ENCODE measurements around the gene EHF.
"Not testable (repeated sequence)": the region's sequence is repeated elsewhere in the genome, so short reads cannot be mapped to it uniquely, and the experiment has no call there.

EHF gene

DNA sequence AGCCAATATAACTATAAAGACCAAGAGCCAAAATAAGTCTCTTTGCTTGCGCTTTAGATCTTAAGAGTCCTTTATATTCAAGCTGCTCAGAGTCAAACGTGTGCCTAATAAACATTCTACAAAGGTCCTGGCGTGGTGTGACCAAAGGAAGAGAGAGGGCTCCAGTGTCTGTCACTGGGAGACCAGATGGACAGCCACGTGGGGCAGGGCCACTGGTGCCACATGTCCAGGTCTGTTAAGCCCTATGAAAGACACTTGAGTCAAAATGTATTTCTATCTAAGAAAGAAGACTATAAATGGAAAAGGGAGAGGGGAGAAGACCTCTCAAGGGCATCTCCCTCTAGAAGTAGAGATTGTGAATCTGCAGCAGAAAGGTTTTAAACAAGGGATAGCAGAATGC lies 32.2 kb upstream of the EHF start:
- Histone ChIP-seq H3K36me3 (ENCODE audit: control insufficient read depth, insufficient read depth, low read length, severe bottlenecking) (no peaks in the 10 kb centered on the region), H3K4me3 (ENCODE audit: low read length) (no peak overlapping the region), H3K4me1 (ENCODE audit: control insufficient read depth, insufficient read depth, low read length) (peaks cover 8% of the 10 kb centered on the region), H3K9ac (ENCODE audit: low read length) (no peak overlapping the region), H3K27me3 (replicated peaks; ENCODE audit: control insufficient read depth, insufficient read depth, low read length) (peaks cover 4% of the 10 kb centered on the region), H3K9me3 (ENCODE audit: control insufficient read depth, low read length) (peaks cover 11% of the 10 kb centered on the region)
- DNase-seq (ENCODE audit: low read depth), result no peak

DNA sequence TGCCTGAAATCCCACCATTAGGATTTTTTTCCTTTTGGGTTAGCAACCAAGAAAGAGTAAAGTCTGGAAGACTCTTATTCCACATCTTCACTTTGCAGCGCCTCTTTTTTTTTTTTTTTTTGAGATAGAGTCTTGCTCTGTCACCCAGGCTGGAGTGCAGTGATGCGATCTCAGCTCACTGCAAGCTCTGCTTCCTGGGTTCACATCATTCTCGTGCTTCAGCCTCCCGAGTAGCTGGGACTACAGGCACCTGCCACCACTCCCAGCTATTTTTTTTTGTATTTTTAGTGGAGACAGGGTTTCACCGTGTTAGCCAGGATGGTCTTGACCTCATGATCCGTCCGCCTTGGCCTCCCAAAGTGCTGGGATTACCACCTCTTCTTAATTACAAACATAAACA lies 31.7 kb upstream of the EHF start:
- H3K9ac ChIP-seq (ENCODE audit: low read length); DNase-seq (ENCODE audit: low read depth): not testable (repeated sequence)

DNA sequence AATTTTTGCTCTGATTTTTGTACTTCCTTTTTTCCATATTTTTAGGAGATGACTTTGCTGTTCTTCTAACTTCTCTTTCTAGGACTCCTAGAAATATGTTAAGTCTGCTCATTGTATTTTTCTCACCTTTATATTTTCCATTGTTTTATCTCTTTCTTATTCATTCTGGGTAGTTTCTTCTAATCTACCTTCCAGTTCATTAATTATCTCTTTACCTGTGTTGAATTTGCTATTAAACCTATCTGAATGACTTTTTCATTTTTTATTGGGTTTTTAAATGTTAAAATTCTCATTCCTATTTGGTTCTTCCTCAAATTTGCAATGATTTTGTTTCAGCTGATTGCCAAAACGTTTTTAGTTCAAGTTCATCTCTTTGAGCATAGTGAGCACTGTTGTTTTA lies 27.8 kb upstream of the EHF start:
- no peak overlapping the region for H3K4me3 ChIP-seq (ENCODE audit: low read length)
- H3K9me3 ChIP-seq (ENCODE audit: control insufficient read depth, low read length), result peaks cover 18% of the 10 kb centered on the region
- no peaks in the 10 kb centered on the region for H3K36me3 ChIP-seq (ENCODE audit: control insufficient read depth, insufficient read depth, low read length, severe bottlenecking)
- H3K9ac ChIP-seq (ENCODE audit: low read length), result no peak overlapping the region
- H3K4me1 ChIP-seq (ENCODE audit: control insufficient read depth, insufficient read depth, low read length), result no peaks in the 10 kb centered on the region
- DNase-seq (ENCODE audit: low read depth), result no peak
- H3K27me3 ChIP-seq (replicated peaks; ENCODE audit: control insufficient read depth, insufficient read depth, low read length), result no peaks in the 10 kb centered on the region

More for the DNA sequence above, 31.7 kb upstream of the EHF start:
- H3K4me1 ChIP-seq (ENCODE audit: control insufficient read depth, insufficient read depth, low read length); H3K4me3 ChIP-seq (ENCODE audit: low read length); H3K27me3 ChIP-seq (replicated peaks; ENCODE audit: control insufficient read depth, insufficient read depth, low read length); H3K36me3 ChIP-seq (ENCODE audit: control insufficient read depth, insufficient read depth, low read length, severe bottlenecking): not testable (repeated sequence)
- H3K9me3 ChIP-seq (ENCODE audit: control insufficient read depth, low read length), result peaks cover 11% of the 10 kb centered on the region

DNA sequence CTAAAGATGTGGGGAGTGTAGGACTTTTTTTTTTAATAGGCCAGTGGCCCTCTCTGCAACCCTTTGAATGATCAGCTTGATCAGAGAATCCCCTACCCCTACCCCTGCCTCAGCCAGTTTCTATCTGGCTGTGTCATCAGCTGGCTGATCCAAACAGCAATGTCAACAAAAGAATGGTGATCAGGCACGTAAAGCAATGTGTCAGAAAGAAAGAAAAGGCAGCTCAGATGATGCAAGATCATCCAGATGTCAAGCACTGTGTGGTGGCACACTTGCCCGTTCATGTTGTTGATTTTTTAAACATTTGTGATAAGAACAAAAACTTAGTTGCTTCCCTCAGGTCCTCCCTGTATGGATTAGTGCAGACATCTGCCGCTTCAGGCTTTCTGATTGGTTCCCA lies 26.3 kb upstream of the EHF start:
- H3K4me3 ChIP-seq (ENCODE audit: low read length), result no peak overlapping the region
- H3K4me1 ChIP-seq (ENCODE audit: control insufficient read depth, insufficient read depth, low read length), result peaks cover 7% of the 10 kb centered on the region
- no peaks in the 10 kb centered on the region for H3K27me3 ChIP-seq (replicated peaks; ENCODE audit: control insufficient read depth, insufficient read depth, low read length)
- DNase-seq (ENCODE audit: low read depth), result no peak
- no peak overlapping the region for H3K9ac ChIP-seq (ENCODE audit: low read length)
- no peaks in the 10 kb centered on the region for H3K36me3 ChIP-seq (ENCODE audit: control insufficient read depth, insufficient read depth, low read length, severe bottlenecking)
- H3K9me3 ChIP-seq (ENCODE audit: control insufficient read depth, low read length), result peaks cover 18% of the 10 kb centered on the region

DNA sequence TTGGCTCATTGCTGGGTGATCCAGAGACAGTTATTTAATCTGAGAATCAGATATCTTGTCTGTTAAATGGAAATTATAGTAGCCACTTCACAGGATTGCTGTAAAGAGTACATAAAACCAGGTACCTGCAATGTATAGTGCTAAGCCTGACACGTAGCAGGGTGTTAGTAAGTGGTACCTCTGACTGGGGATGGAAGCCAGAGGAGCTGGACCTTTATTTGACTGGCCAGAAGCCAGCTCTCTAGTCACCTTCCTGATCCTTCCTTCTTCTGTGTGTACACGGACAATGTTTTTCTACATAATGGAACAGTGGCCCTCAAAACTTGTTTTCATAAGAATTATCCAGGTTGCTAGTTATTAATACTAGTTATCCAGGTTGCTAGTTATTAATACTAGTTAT lies 25.5 kb upstream of the EHF start:
- Histone ChIP-seq H3K9me3 (ENCODE audit: control insufficient read depth, low read length) (peaks cover 18% of the 10 kb centered on the region), H3K4me3 (ENCODE audit: low read length) (no peak overlapping the region), H3K27me3 (replicated peaks; ENCODE audit: control insufficient read depth, insufficient read depth, low read length) (no peaks in the 10 kb centered on the region), H3K9ac (ENCODE audit: low read length) (no peak overlapping the region), H3K4me1 (ENCODE audit: control insufficient read depth, insufficient read depth, low read length) (peaks cover 14% of the 10 kb centered on the region), H3K36me3 (ENCODE audit: control insufficient read depth, insufficient read depth, low read length, severe bottlenecking) (no peaks in the 10 kb centered on the region)
- no peak for DNase-seq (ENCODE audit: low read depth)

DNA sequence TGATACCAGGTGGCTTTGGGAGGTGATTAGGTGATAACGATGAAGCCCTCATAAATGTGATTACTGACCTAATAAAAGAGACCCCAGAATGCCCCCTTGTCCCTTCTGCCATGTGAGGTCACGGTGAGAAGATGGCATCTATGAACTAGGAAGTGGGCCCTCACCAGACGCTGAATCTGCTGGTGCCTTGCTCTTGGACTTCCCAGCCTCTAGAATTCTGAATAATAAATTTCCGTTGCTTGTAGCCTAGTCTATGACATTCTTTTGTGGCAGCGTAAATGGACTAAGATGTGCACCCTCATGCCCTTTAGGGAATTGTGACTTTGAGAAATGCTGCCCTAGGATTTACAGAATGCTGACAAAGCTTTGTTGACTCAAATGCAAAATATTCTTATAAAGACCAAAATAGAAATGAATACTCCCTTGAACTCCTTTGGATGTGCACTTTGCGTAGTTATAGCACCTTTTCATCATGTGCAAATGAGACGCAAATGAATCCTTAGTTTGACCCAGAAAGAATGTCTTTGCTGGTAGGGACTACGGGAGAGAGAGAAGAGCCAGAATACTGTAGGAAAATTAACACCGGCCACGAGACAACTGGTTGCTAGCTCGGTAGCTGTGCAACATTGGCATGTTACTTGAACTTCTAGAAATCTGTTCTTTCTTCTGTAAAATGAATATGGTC lies 24.8 kb upstream of the EHF start:
- DNase-seq (ENCODE audit: low read depth), result no peak
- Histone ChIP-seq H3K4me1 (ENCODE audit: control insufficient read depth, insufficient read depth, low read length) (peaks cover 20% of the 10 kb centered on the region), H3K9ac (ENCODE audit: low read length) (no peak overlapping the region), H3K4me3 (ENCODE audit: low read length) (no peak overlapping the region), H3K9me3 (ENCODE audit: control insufficient read depth, low read length) (peaks cover 18% of the 10 kb centered on the region), H3K27me3 (replicated peaks; ENCODE audit: control insufficient read depth, insufficient read depth, low read length) (no peaks in the 10 kb centered on the region), H3K36me3 (ENCODE audit: control insufficient read depth, insufficient read depth, low read length, severe bottlenecking) (no peaks in the 10 kb centered on the region)

DNA sequence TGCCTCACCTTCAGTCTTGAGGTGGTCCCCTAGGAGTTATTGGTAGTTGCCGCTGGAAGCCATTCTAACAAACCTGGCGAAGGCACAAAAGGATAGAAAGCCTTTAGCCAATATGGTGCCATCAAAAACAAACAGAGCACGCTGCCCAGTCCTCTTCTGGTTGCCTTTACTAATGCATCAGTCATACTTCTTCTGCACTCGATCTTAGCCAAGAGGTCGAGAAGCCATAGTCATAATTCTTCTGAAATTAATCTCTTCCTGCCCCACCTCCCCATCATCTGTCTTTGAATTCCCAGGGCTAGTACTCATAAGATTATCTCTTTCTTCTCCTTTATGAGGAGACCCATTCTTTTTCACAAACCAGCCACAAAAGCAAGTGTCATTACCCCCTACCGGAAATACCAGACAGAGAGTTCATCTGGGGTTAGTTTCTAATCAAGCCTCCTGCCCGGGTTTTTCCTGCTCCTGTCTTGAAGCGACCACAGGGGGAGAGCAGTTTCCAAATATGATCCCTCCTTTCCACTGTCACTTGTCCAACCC lies 21.4 kb upstream of the EHF start:
- Histone ChIP-seq H3K9me3 (ENCODE audit: control insufficient read depth, low read length) (peaks cover 8% of the 10 kb centered on the region), H3K4me1 (ENCODE audit: control insufficient read depth, insufficient read depth, low read length) (peaks cover 20% of the 10 kb centered on the region), H3K4me3 (ENCODE audit: low read length) (no peak overlapping the region), H3K27me3 (replicated peaks; ENCODE audit: control insufficient read depth, insufficient read depth, low read length) (peaks cover 5% of the 10 kb centered on the region), H3K9ac (ENCODE audit: low read length) (no peak overlapping the region), H3K36me3 (ENCODE audit: control insufficient read depth, insufficient read depth, low read length, severe bottlenecking) (no peaks in the 10 kb centered on the region)
- DNase-seq (ENCODE audit: low read depth), result peak; percentile 49

DNA sequence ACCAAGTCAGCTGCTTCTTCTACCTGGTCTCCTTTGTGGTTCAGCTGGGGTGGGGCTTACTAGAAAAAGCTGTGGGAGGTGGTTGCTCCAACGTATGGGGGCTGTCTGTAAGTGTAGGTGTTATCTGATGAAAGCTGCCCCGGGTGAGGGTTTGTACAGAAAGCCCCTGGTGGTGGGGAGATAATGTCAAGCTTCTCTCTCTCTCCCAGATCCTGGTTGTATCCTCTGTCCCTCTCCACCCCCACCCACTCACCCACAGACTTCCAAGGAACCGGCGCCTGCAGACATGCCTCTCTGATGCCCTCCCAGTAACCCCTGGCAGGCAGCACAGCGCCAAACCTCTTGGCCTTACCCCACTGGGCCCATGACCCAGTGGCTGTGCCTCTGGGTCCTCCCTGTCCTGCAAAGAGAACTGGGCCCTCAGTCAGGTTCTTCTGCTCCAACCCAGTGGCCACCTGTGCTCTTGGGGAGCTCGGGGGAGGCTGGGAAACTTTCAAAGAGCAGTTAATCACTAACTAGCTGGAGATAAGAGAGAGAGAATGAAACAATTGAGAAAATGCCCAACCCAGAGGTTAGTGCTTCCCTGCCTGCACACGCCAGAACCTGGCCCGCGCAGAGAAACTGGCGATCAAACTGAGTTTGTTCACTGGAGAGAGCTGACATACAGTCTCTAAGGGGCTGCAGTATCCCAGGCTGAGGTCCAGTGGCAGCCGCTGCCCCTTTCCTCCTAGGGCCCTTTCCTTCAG lies 20.4 kb upstream of the EHF start:
- DNase-seq (ENCODE audit: low read depth), result no peak
- peaks cover 5% of the 10 kb centered on the region for H3K27me3 ChIP-seq (replicated peaks; ENCODE audit: control insufficient read depth, insufficient read depth, low read length)
- H3K9me3 ChIP-seq (ENCODE audit: control insufficient read depth, low read length), result peaks cover 8% of the 10 kb centered on the region
- H3K9ac ChIP-seq (ENCODE audit: low read length), result no peak overlapping the region
- no peak overlapping the region for H3K4me3 ChIP-seq (ENCODE audit: low read length)
- no peaks in the 10 kb centered on the region for H3K36me3 ChIP-seq (ENCODE audit: control insufficient read depth, insufficient read depth, low read length, severe bottlenecking)
- peaks cover 20% of the 10 kb centered on the region for H3K4me1 ChIP-seq (ENCODE audit: control insufficient read depth, insufficient read depth, low read length)

DNA sequence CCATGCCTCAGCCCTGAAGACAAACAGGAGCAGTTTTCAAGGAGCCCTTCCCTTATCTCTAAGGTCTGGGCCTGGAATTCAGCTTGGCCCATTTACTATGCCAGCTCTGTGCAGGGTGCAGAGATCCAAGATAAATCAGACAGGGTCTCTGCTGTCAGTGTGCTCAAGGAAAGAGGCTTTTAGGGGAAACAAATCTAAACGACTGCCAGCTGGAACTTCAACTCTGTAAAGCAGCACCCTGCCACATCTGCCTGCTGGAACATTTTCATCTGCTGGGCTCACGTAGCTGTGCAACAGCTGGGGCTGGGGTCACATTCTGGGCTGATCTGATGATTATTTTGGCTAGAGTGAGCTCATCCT lies 19.8 kb upstream of the EHF start:
- peaks cover 20% of the 10 kb centered on the region for H3K4me1 ChIP-seq (ENCODE audit: control insufficient read depth, insufficient read depth, low read length)
- H3K27me3 ChIP-seq (replicated peaks; ENCODE audit: control insufficient read depth, insufficient read depth, low read length), result peaks cover 5% of the 10 kb centered on the region
- no peak overlapping the region for H3K9ac ChIP-seq (ENCODE audit: low read length)
- peak; percentile 1 for DNase-seq (ENCODE audit: low read depth)
- H3K36me3 ChIP-seq (ENCODE audit: control insufficient read depth, insufficient read depth, low read length, severe bottlenecking), result no peaks in the 10 kb centered on the region
- H3K4me3 ChIP-seq (ENCODE audit: low read length), result no peak overlapping the region
- peaks cover 4% of the 10 kb centered on the region for H3K9me3 ChIP-seq (ENCODE audit: control insufficient read depth, low read length)

DNA sequence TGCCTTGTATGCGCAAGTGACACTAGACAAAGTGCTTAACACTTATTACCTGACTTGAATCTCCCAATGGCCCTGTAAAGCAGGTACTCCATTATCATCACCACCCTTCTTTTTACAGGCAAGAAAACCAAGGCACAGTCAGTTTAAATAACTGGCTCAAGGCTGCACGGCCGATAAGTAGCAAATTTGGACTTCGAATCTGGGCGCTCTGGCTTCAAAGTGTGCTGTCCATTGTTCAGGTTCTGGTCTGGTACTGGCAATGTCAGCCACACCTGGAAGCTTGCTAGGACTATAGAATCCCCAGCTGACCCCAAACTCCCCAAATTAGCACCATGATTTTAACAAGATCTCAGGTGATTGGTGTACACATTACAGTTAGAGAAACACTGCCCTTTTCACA lies 19.3 kb upstream of the EHF start:
- Histone ChIP-seq H3K9me3 (ENCODE audit: control insufficient read depth, low read length) (no peaks in the 10 kb centered on the region), H3K27me3 (replicated peaks; ENCODE audit: control insufficient read depth, insufficient read depth, low read length) (peaks cover 5% of the 10 kb centered on the region), H3K4me3 (ENCODE audit: low read length) (no peak overlapping the region), H3K4me1 (ENCODE audit: control insufficient read depth, insufficient read depth, low read length) (peaks cover 20% of the 10 kb centered on the region), H3K9ac (ENCODE audit: low read length) (no peak overlapping the region), H3K36me3 (ENCODE audit: control insufficient read depth, insufficient read depth, low read length, severe bottlenecking) (no peaks in the 10 kb centered on the region)
- DNase-seq (ENCODE audit: low read depth), result no peak

DNA sequence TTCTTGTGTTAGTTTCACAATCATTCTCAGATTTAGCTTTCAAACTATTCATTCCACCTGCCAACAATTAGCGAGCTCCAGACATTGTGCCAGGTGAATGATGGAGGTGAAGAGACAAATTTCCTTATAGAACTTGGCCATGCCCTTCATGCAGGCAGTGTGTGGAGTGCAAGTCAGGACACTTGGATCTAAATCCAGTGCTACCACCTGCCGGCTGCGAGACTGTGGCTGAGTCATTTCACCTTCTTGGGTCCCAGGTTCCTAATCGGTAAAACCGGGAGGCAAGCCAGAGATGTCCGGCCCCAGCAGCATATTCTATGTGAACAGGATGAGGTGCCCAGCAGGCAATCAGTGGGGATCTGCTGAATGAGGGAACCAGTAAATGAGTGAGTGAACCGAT lies 18.6 kb upstream of the EHF start:
- no peak for DNase-seq (ENCODE audit: low read depth)
- no peak overlapping the region for H3K9ac ChIP-seq (ENCODE audit: low read length)
- H3K4me3 ChIP-seq (ENCODE audit: low read length), result no peak overlapping the region
- H3K9me3 ChIP-seq (ENCODE audit: control insufficient read depth, low read length), result no peaks in the 10 kb centered on the region
- H3K36me3 ChIP-seq (ENCODE audit: control insufficient read depth, insufficient read depth, low read length, severe bottlenecking), result no peaks in the 10 kb centered on the region
- H3K4me1 ChIP-seq (ENCODE audit: control insufficient read depth, insufficient read depth, low read length), result peaks cover 20% of the 10 kb centered on the region
- H3K27me3 ChIP-seq (replicated peaks; ENCODE audit: control insufficient read depth, insufficient read depth, low read length), result peaks cover 5% of the 10 kb centered on the region
